HepG2 (cell line): ENCODE data around the gene RPRD2. TPM values are rescaled to one million over a fixed set of nuclear protein-coding genes. Genes with fewer than 3 reads are reported as not detected.

Experiments
- ARNT2 ChIP-seq: sonication (generic); formaldehyde crosslinking; IDR thresholded peaks from 2 replicates; pipeline ENCODE4 v1.8.0; 2022; ENCODE audit warnings: mild to moderate bottlenecking, low read depth, missing genetic modification reagents, moderate library complexity
- CC2D1A ChIP-seq: sonication (generic); formaldehyde crosslinking; IDR thresholded peaks from 2 replicates; pipeline ENCODE4 v1.8.1; 2023; ENCODE audit warnings: mild to moderate bottlenecking, missing genetic modification reagents
- ESRRA ChIP-seq: sonication (generic); formaldehyde crosslinking; IDR thresholded peaks from 2 replicates; pipeline ENCODE4 v1.5.1; 2020; ENCODE audit warnings: mild to moderate bottlenecking, low read depth, missing genetic modification reagents
- HOXA3 ChIP-seq: sonication (generic); formaldehyde crosslinking; IDR thresholded peaks from 2 replicates; pipeline ENCODE4 v1.5.0; 2020; ENCODE audit warnings: missing genetic modification reagents
- KLF11 ChIP-seq: IDR thresholded peaks from 2 replicates; pipeline ENCODE4 v1.6.1; 2016; ENCODE audit warnings: missing compliant biosample characterization
- MEIS2 ChIP-seq: sonication (generic); formaldehyde crosslinking; IDR thresholded peaks from 2 replicates; pipeline ENCODE4 v1.9.0; 2021; ENCODE audit warnings: mild to moderate bottlenecking, missing genetic modification reagents
- MXI1 ChIP-seq: IDR thresholded peaks from 3 replicates; pipeline ENCODE4 v1.6.1; 2012; ENCODE audit warnings: low read depth, low read length, inconsistent platforms, borderline replicate concordance
- RAD21 ChIP-seq: fragments of 450-650 bp; formaldehyde crosslinking; IDR thresholded peaks from 2 replicates; pipeline ENCODE4 v1.5.0; 2020; ENCODE audit warnings: mild to moderate bottlenecking
- RFXANK ChIP-seq: IDR thresholded peaks from 2 replicates; pipeline ENCODE4 v1.6.1; 2016
- SCMH1 ChIP-seq: sonication (generic); formaldehyde crosslinking; IDR thresholded peaks from 2 replicates; pipeline ENCODE4 v1.9.0; 2021; ENCODE audit warnings: missing genetic modification reagents, mild to moderate bottlenecking, borderline replicate concordance
- SOX6 ChIP-seq, 2 experiments: fragments of 450-650 bp in 1 of 2; sonication (generic) in 1 of 2; formaldehyde crosslinking in 1 of 2; IDR thresholded peaks; 2 replicates each; pipeline versions ENCODE4 v1.4.0 to v1.6.1; 2017 to 2020; ENCODE audit warnings: antibody characterized with exemption in 1 of 2, mild to moderate bottlenecking in 1 of 2, missing genetic modification reagents in 1 of 2
- TCF12 ChIP-seq, 2 experiments: fragments of 450-650 bp in 1 of 2; sonication (generic) in 1 of 2; formaldehyde crosslinking in 1 of 2; IDR thresholded peaks; 2 replicates each; pipeline versions ENCODE4 v1.6.1 to v1.8.0; 2017 to 2022; ENCODE audit warnings: antibody characterized with exemption in 1 of 2, mild to moderate bottlenecking in 1 of 2, missing genetic modification reagents in 1 of 2, moderate library complexity in 1 of 2
- TRIM24 ChIP-seq: sonication (generic); formaldehyde crosslinking; IDR thresholded peaks from 2 replicates; pipeline ENCODE4 v1.8.0; 2022; ENCODE audit warnings: mild to moderate bottlenecking, missing genetic modification reagents
- WIZ ChIP-seq: sonication (generic); formaldehyde crosslinking; IDR thresholded peaks from 2 replicates; pipeline ENCODE4 v1.5.1; 2020; ENCODE audit warnings: mild to moderate bottlenecking, missing genetic modification reagents
- ZBTB38 ChIP-seq: sonication (generic); formaldehyde crosslinking; IDR thresholded peaks from 2 replicates; pipeline ENCODE4 v1.5.1; 2020; ENCODE audit warnings: mild to moderate bottlenecking, missing genetic modification reagents
- ZMAT3 ChIP-seq: sonication (generic); formaldehyde crosslinking; conservative IDR thresholded peaks from 2 replicates; pipeline ENCODE4 v1.7.0; 2021; ENCODE audit warnings: missing genetic modification reagents
- ZNF143 ChIP-seq: sonication (generic); formaldehyde crosslinking; IDR thresholded peaks from 2 replicates; pipeline ENCODE4 v1.4.0; 2020; ENCODE audit warnings: missing genetic modification reagents
- ZNF232 ChIP-seq: sonication (generic); formaldehyde crosslinking; IDR thresholded peaks from 2 replicates; pipeline ENCODE4 v1.4.0; 2020; ENCODE audit warnings: missing genetic modification reagents, borderline replicate concordance
- ZNF30 ChIP-seq: sonication (generic); formaldehyde crosslinking; IDR thresholded peaks from 2 replicates; pipeline ENCODE4 v1.5.0; 2020; ENCODE audit warnings: mild to moderate bottlenecking, missing genetic modification reagents
- ZNF333 ChIP-seq: sonication (generic); formaldehyde crosslinking; IDR thresholded peaks from 2 replicates; pipeline ENCODE4 v1.4.0; 2020; ENCODE audit warnings: mild to moderate bottlenecking, missing genetic modification reagents, borderline replicate concordance
- ZNF350 ChIP-seq: sonication (generic); formaldehyde crosslinking; IDR thresholded peaks from 2 replicates; pipeline ENCODE4 v1.4.0; 2020; ENCODE audit warnings: mild to moderate bottlenecking, low read depth, missing genetic modification reagents, borderline replicate concordance
- ZNF510 ChIP-seq: sonication (generic); formaldehyde crosslinking; IDR thresholded peaks from 2 replicates; pipeline ENCODE4 v1.4.0; 2020; ENCODE audit warnings: low read depth, mild to moderate bottlenecking, missing genetic modification reagents
- polyA plus RNA-seq, 8 experiments: library from polyadenylated mRNA; depleted of rRNA in 3 of 8; stranded (reverse) in 7 of 8; unstranded in 1 of 8; fragments of >200 nt; fragmentation: Illumina TruSeq in 4 of 8; extraction: Trizol in 4 of 8; gene quantifications; 2 replicates each; pipeline versions ENCODE4 v1.2.1 to v1.2.3, GENCODE V29; 2011 to 2016; ENCODE audit warnings: low read depth in 4 of 8, missing spikeins in 1 of 8, mixed read lengths in 1 of 8; ENCODE audit not compliant: insufficient read depth in 1 of 8
- total RNA-seq, 5 experiments: library from RNA; depleted of rRNA; stranded (reverse); fragments of >200 nt; fragmentation: Illumina TruSeq; extraction: Trizol; gene quantifications; 2 replicates each; pipeline ENCODE4 v1.2.3, GENCODE V29; 2016; ENCODE audit warnings: low read depth in 1 of 5
- TF ChIP-seq, protein P1 (sequence below): sonication (generic); formaldehyde crosslinking; IDR thresholded peaks from 2 replicates; pipeline ENCODE4 v1.8.1; 2023; ENCODE audit warnings: mild to moderate bottlenecking, missing genetic modification reagents
- TF ChIP-seq, protein P2 (sequence below): IDR thresholded peaks from 2 replicates; pipeline ENCODE4 v1.6.1; 2016; ENCODE audit warnings: control low read depth
- TF ChIP-seq, protein P3 (sequence below): IDR thresholded peaks from 2 replicates; pipeline ENCODE4 v1.6.1; 2016
- TF ChIP-seq, protein P4 (sequence below): sonication (generic); formaldehyde crosslinking; IDR thresholded peaks from 2 replicates; pipeline ENCODE4 v1.4.0; 2020; ENCODE audit warnings: missing genetic modification reagents, borderline replicate concordance

The RPRD2 gene
- total and polyA plus RNA-seq, 2 of the 13 experiments (the other 11 are each of a cell fraction or from before 2014, with no cell fraction given), result 8.0 to 8.9 TPM

DNA sequence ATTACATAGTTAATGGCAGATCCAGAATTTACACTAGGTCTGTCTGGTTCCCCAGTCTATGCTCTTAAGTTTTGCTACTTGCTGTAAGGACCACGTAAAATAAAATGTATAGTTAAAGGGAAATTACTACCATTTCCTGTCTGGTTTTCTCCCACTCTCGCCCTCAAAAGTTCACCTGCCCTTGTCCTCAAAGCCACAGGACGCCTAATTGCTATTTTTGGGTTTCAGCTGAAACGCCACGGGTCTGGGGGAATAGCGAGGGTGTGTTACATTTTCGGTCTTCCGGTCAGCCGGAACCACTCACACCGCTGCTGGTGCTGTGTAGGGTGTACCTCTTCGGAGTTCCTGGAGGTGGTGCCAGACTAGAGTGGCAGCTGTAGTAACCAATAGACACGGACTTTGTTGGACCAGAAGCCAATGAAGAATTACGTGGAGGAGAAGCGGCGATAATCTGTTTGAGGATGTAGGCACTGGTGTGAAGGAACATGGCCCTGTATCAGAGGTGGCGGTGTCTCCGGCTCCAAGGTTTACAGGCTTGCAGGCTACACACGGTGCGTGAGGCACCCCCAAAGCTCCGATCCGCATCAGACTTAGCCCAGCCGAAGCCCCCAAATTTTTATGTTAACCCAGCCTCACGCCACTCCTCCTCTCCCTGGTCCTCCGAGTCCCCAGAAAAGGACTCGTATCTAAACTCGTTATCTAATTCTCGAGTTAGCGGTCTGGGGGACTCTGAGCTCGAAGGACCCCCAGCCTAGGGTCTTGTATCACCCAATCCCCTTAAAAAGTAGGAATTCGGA lies 123.2 kb downstream of the RPRD2 start, which contains the start of gene TARS2 (continued):
- TF ChIP-seq, protein P1, sequence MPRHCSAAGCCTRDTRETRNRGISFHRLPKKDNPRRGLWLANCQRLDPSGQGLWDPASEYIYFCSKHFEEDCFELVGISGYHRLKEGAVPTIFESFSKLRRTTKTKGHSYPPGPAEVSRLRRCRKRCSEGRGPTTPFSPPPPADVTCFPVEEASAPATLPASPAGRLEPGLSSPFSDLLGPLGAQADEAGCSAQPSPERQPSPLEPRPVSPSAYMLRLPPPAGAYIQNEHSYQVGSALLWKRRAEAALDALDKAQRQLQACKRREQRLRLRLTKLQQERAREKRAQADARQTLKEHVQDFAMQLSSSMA (CRISPR knock-in tag), result peak; percentile 62; the same call in 1 of the 2 replicates
- TF ChIP-seq SCMH1 (no peak), TRIM24 (CRISPR knock-in tag) (no peak), ZNF232 (peak; percentile 72; the same call in 1 of the 2 replicates), ZNF350 (CRISPR knock-in tag) (peak; percentile 79), HOXA3 (CRISPR knock-in tag) (peak; percentile 91), KLF11 (CRISPR knock-in tag) (0 out of 2 replicates have a peak, but pooled peaks have one; percentile 49), MXI1 (peak; percentile 82; the same call in 1 of the 3 replicates), RAD21 (CRISPR knock-in tag) (no peak), TCF12 (IDR thresholded peaks at IDR 0.05) (no peak), TCF12 (CRISPR knock-in tag; IDR thresholded peaks at IDR 0.05) (no peak), ZNF333 (CRISPR knock-in tag) (no peak), CC2D1A (CRISPR knock-in tag) (no peak), ZNF143 (CRISPR knock-in tag) (no peak), RFXANK (CRISPR knock-in tag) (no peak), ARNT2 (CRISPR knock-in tag) (peak; percentile 44; the same call in 1 of the 2 replicates), ZNF30 (CRISPR knock-in tag) (no peak), ZNF510 (CRISPR knock-in tag) (0 out of 2 replicates have a peak, but pooled peaks have one; percentile 57), SOX6 (IDR thresholded peaks at IDR 0.05) (no peak), SOX6 (CRISPR knock-in tag; IDR thresholded peaks at IDR 0.05) (peak; percentile 62; the same call in 1 of the 2 replicates), ZMAT3 (CRISPR knock-in tag) (0 out of 2 replicates have a peak, but pooled peaks have one; percentile 50), ZBTB38 (0 out of 2 replicates have a peak, but pooled peaks have one; percentile 48), MEIS2 (CRISPR knock-in tag) (peak; percentile 38; the same call in 1 of the 2 replicates), WIZ (CRISPR knock-in tag) (no peak), ESRRA (CRISPR knock-in tag) (0 out of 2 replicates have a peak, but pooled peaks have one; percentile 49)
- TF ChIP-seq, protein P2, sequence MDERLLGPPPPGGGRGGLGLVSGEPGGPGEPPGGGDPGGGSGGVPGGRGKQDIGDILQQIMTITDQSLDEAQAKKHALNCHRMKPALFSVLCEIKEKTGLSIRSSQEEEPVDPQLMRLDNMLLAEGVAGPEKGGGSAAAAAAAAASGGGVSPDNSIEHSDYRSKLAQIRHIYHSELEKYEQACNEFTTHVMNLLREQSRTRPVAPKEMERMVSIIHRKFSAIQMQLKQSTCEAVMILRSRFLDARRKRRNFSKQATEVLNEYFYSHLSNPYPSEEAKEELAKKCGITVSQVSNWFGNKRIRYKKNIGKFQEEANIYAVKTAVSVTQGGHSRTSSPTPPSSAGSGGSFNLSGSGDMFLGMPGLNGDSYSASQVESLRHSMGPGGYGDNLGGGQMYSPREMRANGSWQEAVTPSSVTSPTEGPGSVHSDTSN (CRISPR knock-in tag), result peak; percentile 100
- TF ChIP-seq, protein P3, sequence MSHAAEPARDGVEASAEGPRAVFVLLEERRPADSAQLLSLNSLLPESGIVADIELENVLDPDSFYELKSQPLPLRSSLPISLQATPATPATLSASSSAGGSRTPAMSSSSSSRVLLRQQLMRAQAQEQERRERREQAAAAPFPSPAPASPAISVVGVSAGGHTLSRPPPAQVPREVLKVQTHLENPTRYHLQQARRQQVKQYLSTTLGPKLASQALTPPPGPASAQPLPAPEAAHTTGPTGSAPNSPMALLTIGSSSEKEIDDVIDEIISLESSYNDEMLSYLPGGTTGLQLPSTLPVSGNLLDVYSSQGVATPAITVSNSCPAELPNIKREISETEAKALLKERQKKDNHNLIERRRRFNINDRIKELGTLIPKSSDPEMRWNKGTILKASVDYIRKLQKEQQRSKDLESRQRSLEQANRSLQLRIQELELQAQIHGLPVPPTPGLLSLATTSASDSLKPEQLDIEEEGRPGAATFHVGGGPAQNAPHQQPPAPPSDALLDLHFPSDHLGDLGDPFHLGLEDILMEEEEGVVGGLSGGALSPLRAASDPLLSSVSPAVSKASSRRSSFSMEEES (CRISPR knock-in tag), result peak; percentile 51; the same call in 1 of the 2 replicates
- TF ChIP-seq, protein P4, sequence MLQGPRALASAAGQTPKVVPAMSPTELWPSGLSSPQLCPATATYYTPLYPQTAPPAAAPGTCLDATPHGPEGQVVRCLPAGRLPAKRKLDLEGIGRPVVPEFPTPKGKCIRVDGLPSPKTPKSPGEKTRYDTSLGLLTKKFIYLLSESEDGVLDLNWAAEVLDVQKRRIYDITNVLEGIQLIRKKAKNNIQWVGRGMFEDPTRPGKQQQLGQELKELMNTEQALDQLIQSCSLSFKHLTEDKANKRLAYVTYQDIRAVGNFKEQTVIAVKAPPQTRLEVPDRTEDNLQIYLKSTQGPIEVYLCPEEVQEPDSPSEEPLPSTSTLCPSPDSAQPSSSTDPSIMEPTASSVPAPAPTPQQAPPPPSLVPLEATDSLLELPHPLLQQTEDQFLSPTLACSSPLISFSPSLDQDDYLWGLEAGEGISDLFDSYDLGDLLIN (CRISPR knock-in tag), result 0 out of 2 replicates have a peak, but pooled peaks have one; percentile 44
